ENCODE measurements around the gene AQP6.

The AQP6 gene

GRCh38 chr12:49942921-49943624, 29.7 kb upstream of the AQP6 start:
- no peak for DNase-seq

GRCh38 chr12:49943625-49943960, 29.2 kb upstream of the AQP6 start:
- DNase-seq: no peak

- no peak for DNase-seq
These were observed 28.7 kb upstream of the AQP6 start for GRCh38 chr12:49944046-49944445.

GRCh38 chr12:49944718-49945117, 28.0 kb upstream of the AQP6 start:
- DNase-seq: no peak

GRCh38 chr12:49945394-49946080, 27.2 kb upstream of the AQP6 start:
- DNase-seq: peak; percentile 10 to 86 (median 64)

GRCh38 chr12:49946086-49946485, 26.7 kb upstream of the AQP6 start:
- DNase-seq: no peak

GRCh38 chr12:49946497-49946896, 26.2 kb upstream of the AQP6 start:
- no peak for DNase-seq

GRCh38 chr12:49947593-49948226, 25.0 kb upstream of the AQP6 start:
- no peak for DNase-seq

GRCh38 chr12:49948866-49949845, 23.6 kb upstream of the AQP6 start:
- DNase-seq: no peak

- no peak for DNase-seq
These were observed 22.9 kb upstream of the AQP6 start for GRCh38 chr12:49949866-49950265.

GRCh38 chr12:49950273-49951251, 22.2 kb upstream of the AQP6 start, which contains the start of gene AQP2:
AQP2 (plus strand) TSS chr12:49950737; CDS start chr12:49950831, 94 bp downstream.
- no peak for DNase-seq

- no peak for DNase-seq
These were observed 21.1 kb upstream of the AQP6 start for GRCh38 chr12:49951411-49952240.

GRCh38 chr12:49952391-49953055, 20.2 kb upstream of the AQP6 start:
- no peak for DNase-seq

- no peak for DNase-seq
These were observed 19.6 kb upstream of the AQP6 start for GRCh38 chr12:49953151-49953550.

GRCh38 chr12:49953961-49954846, 18.5 kb upstream of the AQP6 start:
- DNase-seq: no peak

GRCh38 chr12:49954863-49955830, 17.6 kb upstream of the AQP6 start:
- DNase-seq: no peak

Measured in hypothalamus (tissue), 51 donors.